Liver (tissue), 9 donors: Measurements from ENCODE around the gene IQCE. TPM values are rescaled to one million over a fixed set of nuclear protein-coding genes. Genes with fewer than 3 reads are reported as not detected.

Experiments used
- DNase-seq: peaks from one replicate; pipeline ENCODE4 v3.0.0-alpha.2; 2017; ENCODE audit warnings: low spot score
- H3K27ac ChIP-seq, 2 donors: one replicate each; pipeline ENCODE4 v1.7.0; 2013; ENCODE audit warnings: inconsistent platforms in 2 of 2, low read length in 2 of 2, control low read depth in 1 of 2, low read depth in 1 of 2, mild to moderate bottlenecking in 1 of 2
- H3K27me3 ChIP-seq, 4 donors: one replicate each; pipeline versions ENCODE4 v1.6.1 to v1.7.0; 2013; ENCODE audit warnings: low read length in 3 of 4, inconsistent platforms in 1 of 4, mild to moderate bottlenecking in 1 of 4, moderate library complexity in 1 of 4; ENCODE audit not compliant: control insufficient read depth in 4 of 4, insufficient read depth in 4 of 4
- H3K36me3 ChIP-seq, 4 donors: one replicate each; pipeline versions ENCODE4 v1.6.1 to v1.7.0; 2013; ENCODE audit warnings: low read length in 3 of 4, mild to moderate bottlenecking in 3 of 4, low read depth in 1 of 4, moderate library complexity in 1 of 4; ENCODE audit not compliant: control insufficient read depth in 4 of 4, insufficient read depth in 3 of 4
- H3K4me1 ChIP-seq, 4 donors: one replicate each; pipeline versions ENCODE4 v1.6.1 to v1.7.0; 2013; ENCODE audit warnings: low read length in 3 of 4, mild to moderate bottlenecking in 3 of 4, moderate library complexity in 1 of 4; ENCODE audit not compliant: control insufficient read depth in 4 of 4, insufficient read depth in 4 of 4
- H3K4me3 ChIP-seq, 3 donors: one replicate each; pipeline versions ENCODE4 v1.6.1 to v1.7.0; 2013; ENCODE audit warnings: low read length in 3 of 3, control low read depth in 1 of 3, low read depth in 1 of 3, mild to moderate bottlenecking in 1 of 3
- H3K9ac ChIP-seq, 2 donors: one replicate each; pipeline ENCODE4 v1.7.0; 2013; ENCODE audit warnings: low read length in 2 of 2, mild to moderate bottlenecking in 2 of 2, moderate library complexity in 2 of 2, control low read depth in 1 of 2, low read depth in 1 of 2
- H3K9me3 ChIP-seq, 4 donors: one replicate each; pipeline versions ENCODE4 v1.6.1 to v1.7.0; 2013; ENCODE audit warnings: low read length in 3 of 4; ENCODE audit not compliant: control insufficient read depth in 4 of 4
- ATF3 ChIP-seq: IDR thresholded peaks from 2 replicates; pipeline ENCODE4 v1.6.1; 2016; ENCODE audit warnings: antibody characterized with exemption
- CTCF ChIP-seq: fragments of 150-350 bp; IDR thresholded peaks from 2 replicates; pipeline ENCODE4 v1.5.1; 2017; ENCODE audit warnings: improper control_type of control experiment, low read depth, low read length; ENCODE audit not compliant: missing input control
- EGR1 ChIP-seq, 2 donors: IDR thresholded peaks; 2 replicates each; pipeline ENCODE4 v1.6.1; 2016 to 2018; ENCODE audit warnings: antibody characterized with exemption in 2 of 2, low read depth in 2 of 2
- FOXA2 ChIP-seq: IDR thresholded peaks from 2 replicates; pipeline ENCODE4 v1.6.1; 2016; ENCODE audit warnings: antibody characterized with exemption
- GABPA ChIP-seq, 2 donors: IDR thresholded peaks in 1 of 2; conservative IDR thresholded peaks in 1 of 2; 2 replicates each; pipeline ENCODE4 v1.6.1; 2016; ENCODE audit warnings: antibody characterized with exemption in 2 of 2, mild to moderate bottlenecking in 1 of 2, moderate library complexity in 1 of 2
- HNF4A ChIP-seq, 2 donors: conservative IDR thresholded peaks; 2 replicates each; pipeline ENCODE4 v1.6.1; 2016; ENCODE audit warnings: antibody characterized with exemption in 2 of 2, mild to moderate bottlenecking in 2 of 2
- HNF4G ChIP-seq: IDR thresholded peaks from 2 replicates; pipeline ENCODE4 v1.6.1; 2016; ENCODE audit warnings: antibody characterized with exemption
- JUND ChIP-seq, 2 donors: IDR thresholded peaks; 2 replicates each; pipeline ENCODE4 v1.6.1; 2016; ENCODE audit warnings: antibody characterized with exemption in 2 of 2
- MAX ChIP-seq: IDR thresholded peaks from 2 replicates; pipeline ENCODE4 v1.6.1; 2016; ENCODE audit warnings: antibody characterized with exemption
- RAD21 ChIP-seq, 2 donors: IDR thresholded peaks; 2 replicates each; pipeline ENCODE4 v1.6.1; 2016; ENCODE audit warnings: antibody characterized with exemption in 2 of 2, mild to moderate bottlenecking in 2 of 2
- REST ChIP-seq: IDR thresholded peaks from 2 replicates; pipeline ENCODE4 v1.6.1; 2016; ENCODE audit warnings: antibody characterized with exemption, mild to moderate bottlenecking
- RXRA ChIP-seq, 2 donors: IDR thresholded peaks; 2 replicates each; pipeline ENCODE4 v1.6.1; 2017 to 2018; ENCODE audit warnings: antibody characterized with exemption in 2 of 2, mild to moderate bottlenecking in 1 of 2
- SP1 ChIP-seq: IDR thresholded peaks from 2 replicates; pipeline ENCODE4 v1.6.1; 2018; ENCODE audit warnings: antibody characterized with exemption, mild to moderate bottlenecking
- YY1 ChIP-seq: IDR thresholded peaks from 2 replicates; pipeline ENCODE4 v1.6.1; 2016; ENCODE audit warnings: antibody characterized with exemption, mild to moderate bottlenecking
- ZBTB33 ChIP-seq: IDR thresholded peaks from 2 replicates; pipeline ENCODE4 v1.6.1; 2016; ENCODE audit warnings: antibody characterized with exemption
- WGBS: extraction: QIAGEN DNeasy Blood & Tissue Kit; methylation state at CpG from one replicate; pipeline ENCODE4 v1.1.7; 2013; 5-methylcytosine and 5-hydroxymethylcytosine counted together
- polyA plus RNA-seq, 2 donors: library from polyadenylated mRNA; stranded (reverse) in 1 of 2; unstranded in 1 of 2; fragments of 200-250 nt in 1 of 2; fragments of >200 nt in 1 of 2; fragmentation: Nextera tagmentation in 1 of 2; extraction: Ambion mirVana in 1 of 2; gene quantifications; one replicate each; pipeline versions ENCODE4 v1.2.1 to v1.2.3, GENCODE V29; 2013 to 2015
- total RNA-seq, 2 donors: library from RNA; depleted of rRNA; stranded (reverse); fragments of >200 nt; gene quantifications; one replicate each; pipeline ENCODE4 v1.2.3, GENCODE V29; 2014
- donor health status: healthy.
- donor health status: healthy.
- donor health status: healthy.
- donor health status: healthy.
- donor health status: healthy.

The IQCE gene
- total and polyA plus RNA-seq, 4 donors: 2.1 to 5.9 (median 3.6) TPM

- DNase-seq: no peak
- Histone ChIP-seq H3K27me3 (no peaks in the 10 kb centered on the region), H3K4me1 (peaks cover 4 to 24% (median 18%) of the 10 kb centered on the region in 4 donors), H3K9ac (peak overlapping the region; percentile 36 to 78), H3K9me3 (no peaks in the 10 kb centered on the region), H3K36me3 (peaks cover 0 to 5% (median 3%) of the 10 kb centered on the region in 4 donors), H3K27ac (peak overlapping the region; percentile 99 to 100), H3K4me3 (peak overlapping the region; percentile 70 to 92 (median 77))
- WGBS: 5% methylated on average over 12 of the region's 12 CpGs
- TF ChIP-seq GABPA (IDR thresholded peaks at IDR 0.05 in 1 of 2, conservative IDR thresholded peaks at IDR 0.05 in 1 of 2) (no peak), CTCF (no peak), SP1 (no peak), YY1 (no peak), ATF3 (no peak), REST (no peak), MAX (no peak), EGR1 (IDR thresholded peaks at IDR 0.05; ENCODE audit: low read depth in 2 of 2) (no peak), HNF4A (conservative IDR thresholded peaks at IDR 0.05) (no peak), FOXA2 (no peak), JUND (IDR thresholded peaks at IDR 0.05) (no peak), RAD21 (IDR thresholded peaks at IDR 0.05) (no peak), RXRA (IDR thresholded peaks at IDR 0.05) (no peak), HNF4G (no peak), ZBTB33 (no peak)
Measured at GRCh38 chr7:2554661-2555111, 4.1 kb upstream of the IQCE start.
